Endothelial cell of umbilical vein (primary cell): ENCODE measurements around the gene CTNS. TPM values are rescaled to one million over a fixed set of nuclear protein-coding genes. Genes with fewer than 3 reads are reported as not detected.

Source experiments
- BruUV-seq: library from RNA; stranded (reverse); fragments of 400-500 nt; replicated peaks from 2 replicates; lab custom pipeline; 2021; lab: Mats Ljungman, UMichigan
- CTCF ChIA-PET: fragments of 300-600, 350-600 bp; sonication (Branson Sonifier 250); formaldehyde crosslinking; loops from one replicate; lab custom pipeline; 2021; ENCODE audit warnings: antibody characterized with exemption, inconsistent platforms; lab: Charles Lee
- POLR2A ChIA-PET: fragments of 300-600, 350-600 bp; sonication (Branson Sonifier 250); formaldehyde crosslinking; loops from one replicate; lab custom pipeline; 2021; ENCODE audit warnings: antibody characterized with exemption, inconsistent platforms; lab: Charles Lee
- DNase-seq: peaks from one replicate; pipeline ENCODE4 v3.0.0-alpha.2; 2011; ENCODE audit warnings: low read depth, low spot score
- FAIRE-seq: peaks from 2 replicates; lab custom pipeline; 2011; peaks lifted over from hg19 to GRCh38; lab: Jason Lieb, UNC
- H2AFZ ChIP-seq: 2 replicates; pipeline ENCODE4 v1.6.0; 2012; ENCODE audit warnings: low read depth, low read length, control low read depth, inconsistent platforms
- H3K27ac ChIP-seq: 2 replicates; pipeline ENCODE4 v1.5.1; 2011; ENCODE audit warnings: low read depth, mild to moderate bottlenecking, control low read depth, low read length, moderate library complexity; ENCODE audit not compliant: insufficient read depth
- H3K27me3 ChIP-seq, 2 experiments: 2 replicates each; pipeline versions ENCODE4 v1.6.0 to v1.6.1; 2011; ENCODE audit warnings: low read length in 2 of 2, mixed read lengths in 1 of 2; ENCODE audit not compliant: control insufficient read depth in 2 of 2, insufficient read depth in 2 of 2
- H3K36me3 ChIP-seq, 2 experiments: 2 replicates in 1 of 2; 3 replicates in 1 of 2; pipeline ENCODE4 v1.5.1; 2011; ENCODE audit warnings: low read length in 2 of 2, mild to moderate bottlenecking in 1 of 2, moderate library complexity in 1 of 2; ENCODE audit not compliant: control insufficient read depth in 2 of 2, insufficient read depth in 2 of 2; ENCODE audit errors: extremely low read depth in 1 of 2
- H3K4me1 ChIP-seq: 3 replicates; pipeline ENCODE4 v1.5.1; 2011; ENCODE audit warnings: mild to moderate bottlenecking, low read length; ENCODE audit not compliant: control insufficient read depth, insufficient read depth; ENCODE audit errors: extremely low read depth
- H3K4me2 ChIP-seq: 2 replicates; pipeline ENCODE4 v1.6.1; 2011; ENCODE audit warnings: low read length, control low read depth, mixed read lengths; ENCODE audit not compliant: insufficient read depth
- H3K4me3 ChIP-seq, 3 experiments: fragments of 200-600 bp in 1 of 3; sonication (generic), shearing (Covaris generic) in 1 of 3; replicated peaks in 1 of 3; 2 replicates each; pipeline ENCODE4 v1.5.1; 2011 to 2016; ENCODE audit warnings: control low read depth in 3 of 3, low read length in 3 of 3, mild to moderate bottlenecking in 2 of 3, inconsistent platforms in 1 of 3, low read depth in 1 of 3, moderate library complexity in 1 of 3; ENCODE audit not compliant: insufficient read depth in 1 of 3
- H3K79me2 ChIP-seq: 2 replicates; pipeline ENCODE4 v1.6.0; 2012; ENCODE audit warnings: low read length, inconsistent platforms; ENCODE audit not compliant: control insufficient read depth, insufficient read depth
- H3K9ac ChIP-seq: replicated peaks from 2 replicates; pipeline ENCODE3; 2011; ENCODE audit warnings: low read length, control low read depth; ENCODE audit not compliant: insufficient read depth; ENCODE audit errors: extremely low read depth
- H3K9me1 ChIP-seq: replicated peaks from 3 replicates; pipeline ENCODE4 v1.6.0; 2011; ENCODE audit warnings: mild to moderate bottlenecking, low read length; ENCODE audit not compliant: control insufficient read depth, insufficient read depth; ENCODE audit errors: extremely low read depth
- H3K9me3 ChIP-seq: replicated peaks from 2 replicates; pipeline ENCODE4 v1.5.1; 2012; ENCODE audit warnings: low read length, inconsistent platforms; ENCODE audit not compliant: control insufficient read depth, insufficient read depth
- H4K20me1 ChIP-seq: replicated peaks from 2 replicates; pipeline ENCODE3; 2011; ENCODE audit warnings: mild to moderate bottlenecking, low read length; ENCODE audit not compliant: control insufficient read depth, insufficient read depth; ENCODE audit errors: extremely low read depth
- EZH2 ChIP-seq: IDR thresholded peaks from 2 replicates; pipeline ENCODE4 v1.6.1; 2012; ENCODE audit warnings: borderline replicate concordance, low read depth, mild to moderate bottlenecking, moderate library complexity, low read length, inconsistent platforms; ENCODE audit not compliant: severe bottlenecking
- FOS ChIP-seq: IDR thresholded peaks from 2 replicates; pipeline ENCODE4 v1.6.1; 2011; ENCODE audit warnings: mild to moderate bottlenecking, low read length, moderate library complexity, borderline replicate concordance; ENCODE audit not compliant: insufficient read depth
- GATA2 ChIP-seq: IDR thresholded peaks from 2 replicates; pipeline ENCODE4 v1.7.0; 2011; ENCODE audit warnings: low read depth, mild to moderate bottlenecking, moderate library complexity, mixed read lengths, low read length; ENCODE audit not compliant: insufficient read length, insufficient read depth
- JUN ChIP-seq: IDR thresholded peaks from 2 replicates; pipeline ENCODE4 v1.6.1; 2011; ENCODE audit warnings: borderline replicate concordance, low read depth; ENCODE audit not compliant: insufficient read length, insufficient read depth
- MYC ChIP-seq: IDR thresholded peaks from one replicate; pipeline ENCODE4 v1.6.1; 2011; ENCODE audit warnings: mild to moderate bottlenecking, low read depth, low read length
- POLR2A ChIP-seq: IDR thresholded peaks from 2 replicates; pipeline ENCODE4 v1.6.1; 2012; ENCODE audit warnings: low read depth, mild to moderate bottlenecking, control low read depth, low read length
- POLR2AphosphoS5 ChIP-seq: IDR thresholded peaks from 2 replicates; pipeline ENCODE4 v1.6.1; 2012; ENCODE audit warnings: low read depth, mild to moderate bottlenecking, control low read depth, low read length, moderate library complexity; ENCODE audit not compliant: insufficient read depth
- dilution Hi-C: fragments of 300-500 bp; cut with MboI; formaldehyde crosslinking; loops from one replicate; pipeline ENCODE4 v1.15.0; 2019; ENCODE audit warnings: low sequenced_read_pairs; ENCODE audit not compliant: extremely low pct_ligation_motif_present
- intact Hi-C: fragments of 100-400 bp; cut with micrococcal nuclease; formaldehyde crosslinking; loops from one replicate; pipeline ENCODE4 v1.10.0; 2022
- polyA plus RNA-seq, 4 experiments: library from polyadenylated mRNA; depleted of rRNA in 3 of 4; stranded (reverse) in 3 of 4; unstranded in 1 of 4; fragments of >200 nt; gene quantifications; 2 replicates each; pipeline versions ENCODE4 v1.2.1 to v1.2.3, GENCODE V29; 2011 to 2012; ENCODE audit warnings: missing spikeins in 1 of 4
- total RNA-seq: library from RNA; stranded (reverse); gene quantifications from 2 replicates; pipeline ENCODE4 v1.2.3, GENCODE V29; 2021
- TF ChIP-seq, protein P1 (sequence below), 2 donors: IDR thresholded peaks; 1 replicate in 1 of 2; 2 replicates in 1 of 2; pipeline ENCODE4 v1.5.1; 2011; ENCODE audit warnings: low read length in 2 of 2, mild to moderate bottlenecking in 2 of 2, moderate library complexity in 2 of 2, control low read depth in 1 of 2, inconsistent platforms in 1 of 2, low read depth in 1 of 2; ENCODE audit not compliant: insufficient read depth in 1 of 2; ENCODE audit errors: extremely low read depth in 1 of 2
- TF ChIP-seq, protein P2 (sequence below): IDR thresholded peaks from 2 replicates; pipeline ENCODE4 v1.6.1; 2011; ENCODE audit not compliant: insufficient read depth, insufficient read length

Gene CTNS
- total and polyA plus RNA-seq, 2 donors (not counting 3 experiments of a cell fraction or from before 2014, with no cell fraction given): 17.9 to 25.9 TPM

DNA sequence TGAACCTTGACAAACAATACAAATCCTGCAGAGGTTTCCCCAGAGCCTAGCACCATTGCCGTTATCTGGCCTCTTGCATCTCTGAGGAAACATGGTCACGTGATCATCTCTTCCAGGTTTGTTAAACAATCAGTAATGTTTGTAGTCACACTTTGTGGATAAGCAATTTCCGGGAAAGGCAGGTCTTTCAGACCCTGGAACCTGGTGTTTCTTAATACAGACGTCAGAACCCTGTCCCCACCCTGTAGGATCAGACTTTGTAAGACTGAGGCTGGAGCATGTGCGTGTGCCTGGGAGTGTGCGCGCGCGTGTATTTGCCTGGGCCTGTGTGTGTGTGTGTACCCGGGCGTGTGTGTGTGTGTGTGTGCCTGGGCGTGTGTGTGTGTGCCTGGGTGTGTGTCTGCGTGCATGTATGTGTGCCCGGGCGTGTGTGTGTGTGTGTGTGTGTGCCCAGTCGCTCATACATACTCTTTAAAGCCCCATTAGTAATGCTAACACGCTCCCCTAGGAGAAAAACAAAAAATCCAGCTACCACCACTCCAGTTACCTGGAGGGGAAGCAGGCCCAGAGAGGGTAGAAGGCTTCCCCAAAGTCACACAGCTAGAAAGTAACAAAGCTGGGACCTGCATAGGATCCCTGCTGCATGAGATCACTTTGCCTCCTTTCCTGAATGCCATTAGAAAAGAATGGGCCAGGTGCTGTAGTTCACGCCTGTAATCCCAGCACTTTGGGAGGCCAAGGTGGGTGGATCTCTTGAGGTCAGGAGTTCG, 5.3 kb downstream of the CTNS start:
- Histone ChIP-seq H3K9me3 (no peaks in the 10 kb centered on the region), H3K9ac (no peak overlapping the region), H3K9me1 (no peaks in the 10 kb centered on the region), H3K36me3 (peaks cover 0 to 7% of the 10 kb centered on the region in 2 experiments), H3K79me2 (peaks cover 4% of the 10 kb centered on the region), H2AFZ (no peak overlapping the region), H3K4me1 (peaks cover 9% of the 10 kb centered on the region), H3K4me2 (no peak overlapping the region), H3K4me3 (no peak overlapping the region), H3K27ac (peak overlapping the region; percentile 19), H4K20me1 (no peaks in the 10 kb centered on the region), H3K27me3 (no peaks in the 10 kb centered on the region)
- FAIRE-seq (peak; percentile 61), DNase-seq (peak; percentile 18)
- intact Hi-C loops: no loop called here
- CTCF ChIA-PET: no interaction called here
- BruUV-seq: no TSS peak
- POLR2A ChIA-PET: no interaction called here
- TF ChIP-seq POLR2A: no peak
- TF ChIP-seq FOS: no peak
- TF ChIP-seq, protein P1, sequence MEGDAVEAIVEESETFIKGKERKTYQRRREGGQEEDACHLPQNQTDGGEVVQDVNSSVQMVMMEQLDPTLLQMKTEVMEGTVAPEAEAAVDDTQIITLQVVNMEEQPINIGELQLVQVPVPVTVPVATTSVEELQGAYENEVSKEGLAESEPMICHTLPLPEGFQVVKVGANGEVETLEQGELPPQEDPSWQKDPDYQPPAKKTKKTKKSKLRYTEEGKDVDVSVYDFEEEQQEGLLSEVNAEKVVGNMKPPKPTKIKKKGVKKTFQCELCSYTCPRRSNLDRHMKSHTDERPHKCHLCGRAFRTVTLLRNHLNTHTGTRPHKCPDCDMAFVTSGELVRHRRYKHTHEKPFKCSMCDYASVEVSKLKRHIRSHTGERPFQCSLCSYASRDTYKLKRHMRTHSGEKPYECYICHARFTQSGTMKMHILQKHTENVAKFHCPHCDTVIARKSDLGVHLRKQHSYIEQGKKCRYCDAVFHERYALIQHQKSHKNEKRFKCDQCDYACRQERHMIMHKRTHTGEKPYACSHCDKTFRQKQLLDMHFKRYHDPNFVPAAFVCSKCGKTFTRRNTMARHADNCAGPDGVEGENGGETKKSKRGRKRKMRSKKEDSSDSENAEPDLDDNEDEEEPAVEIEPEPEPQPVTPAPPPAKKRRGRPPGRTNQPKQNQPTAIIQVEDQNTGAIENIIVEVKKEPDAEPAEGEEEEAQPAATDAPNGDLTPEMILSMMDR (IDR thresholded peaks at IDR 0.05; ENCODE audit: extremely low read depth in 1 of 2, insufficient read depth in 1 of 2, low read depth in 1 of 2, low read length in 2 of 2): no peak
- TF ChIP-seq EZH2: no peak
- TF ChIP-seq POLR2AphosphoS5: no peak
- no peak for TF ChIP-seq GATA2
- TF ChIP-seq, protein P2, sequence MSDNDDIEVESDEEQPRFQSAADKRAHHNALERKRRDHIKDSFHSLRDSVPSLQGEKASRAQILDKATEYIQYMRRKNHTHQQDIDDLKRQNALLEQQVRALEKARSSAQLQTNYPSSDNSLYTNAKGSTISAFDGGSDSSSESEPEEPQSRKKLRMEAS: no peak
- TF ChIP-seq MYC: no peak
- TF ChIP-seq JUN: no peak
- dilution Hi-C loops: no loop called here
